SIG-M5 treated with dmso at 0.1 percent for 504 hours (cell line): ENCODE data around the gene ICAM3.
"Not testable (repeated sequence)": the region's sequence is repeated elsewhere in the genome, so short reads cannot be mapped to it uniquely, and the experiment has no call there.

ENCODE experiments used
- DNase-seq: peaks from one replicate; lab custom pipeline; 2025; ENCODE audit not compliant: unreplicated experiment; lab: John Stamatoyannopoulos, UW

ICAM3 gene

DNA sequence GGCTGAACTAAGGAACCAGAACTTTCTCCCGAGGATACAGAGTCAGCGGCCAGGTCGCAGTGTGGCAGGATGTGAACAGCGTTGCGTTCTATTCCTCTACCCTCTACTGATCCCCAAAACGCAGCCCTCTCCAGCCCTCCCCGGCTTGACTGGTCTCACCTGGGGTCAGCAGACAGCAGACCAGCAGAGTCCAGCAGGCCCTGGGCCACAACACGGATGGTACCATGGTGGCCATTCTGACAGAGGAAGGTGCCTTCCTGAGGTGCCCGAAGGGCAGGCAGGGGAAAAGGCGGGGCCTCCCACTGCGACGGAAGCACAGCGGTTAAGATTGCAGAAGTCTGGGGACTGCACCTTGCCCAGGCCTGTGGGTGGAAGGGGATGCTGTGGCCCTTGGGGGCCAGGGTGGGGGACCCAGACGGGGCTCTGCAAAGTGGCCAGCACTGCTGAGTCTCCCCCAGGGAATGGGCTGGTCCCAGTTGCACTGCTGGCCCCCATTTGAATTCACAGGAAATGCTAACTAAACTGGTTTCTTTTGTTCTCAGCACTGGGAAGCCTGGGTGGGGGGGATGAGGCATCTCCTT lies at the start of gene ICAM3:
ICAM3 (minus strand) TSS at position 245 of the 581 bp plus-strand sequence; CDS start at position 235, 10 bp downstream.
- DNase-seq: peak; percentile 46

- DNase-seq: peak; percentile 41
Observed at GRCh38 chr19:10388957-10389356, 49.5 kb upstream of the ICAM3 start.

- no peak for DNase-seq
Observed at GRCh38 chr19:10384580-10384979, 45.2 kb upstream of the ICAM3 start.

GRCh38 chr19:10383223-10383499 lies 43.7 kb upstream of the ICAM3 start:
- not testable (repeated sequence) for DNase-seq

- peak; percentile 97 for DNase-seq
Observed at GRCh38 chr19:10380313-10381102, 41.1 kb upstream of the ICAM3 start, which contains the start of gene TYK2. TSS of gene TYK2 (minus strand) at chr19:10380572. CDS start at chr19:10378406, 2,166 bp downstream.

- DNase-seq: peak; percentile 41
Observed at GRCh38 chr19:10379880-10380312, 40.5 kb upstream of the ICAM3 start.

DNA sequence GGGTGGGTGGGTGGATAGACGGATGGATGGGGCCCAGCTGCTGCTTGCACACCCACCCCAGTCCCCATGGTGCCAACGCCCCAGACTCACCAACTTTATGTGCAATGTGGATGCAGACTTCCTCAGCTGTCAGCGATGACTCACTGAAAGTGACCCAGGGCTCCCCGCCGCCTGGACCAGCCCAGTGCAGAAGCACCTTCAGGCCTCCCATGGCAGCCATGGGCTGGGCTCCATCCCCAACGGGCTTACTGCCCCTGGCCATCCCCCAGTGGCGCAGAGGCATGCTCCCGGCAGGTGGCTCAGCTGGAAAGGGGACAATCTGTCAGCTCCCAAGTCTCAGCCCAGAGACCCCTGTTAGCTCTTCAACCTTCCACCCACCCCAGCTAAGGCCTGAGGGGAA lies 38.7 kb upstream of the ICAM3 start:
- no peak for DNase-seq

GRCh38 chr19:10377140-10377640 lies 37.8 kb upstream of the ICAM3 start:
- not testable (repeated sequence) for DNase-seq

DNA sequence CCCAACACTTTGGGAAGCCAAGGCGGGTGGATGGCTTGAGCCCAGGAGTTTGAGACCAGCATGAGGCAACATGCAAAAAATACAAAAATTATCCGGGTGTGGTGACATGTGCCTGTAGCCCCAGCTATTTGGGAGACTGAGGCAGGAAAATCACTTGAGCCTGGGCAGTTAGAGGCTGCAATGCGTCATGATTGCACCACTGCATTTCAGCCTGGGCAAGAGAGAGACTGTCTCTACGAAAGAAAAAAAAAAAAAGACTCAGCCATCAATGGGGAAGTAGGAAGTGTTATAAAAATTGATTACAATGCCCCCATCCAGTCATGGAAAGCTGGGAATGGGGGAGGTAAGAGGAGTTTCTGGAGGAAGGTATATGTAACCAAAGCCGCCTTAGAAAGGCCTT lies 35.5 kb upstream of the ICAM3 start:
- DNase-seq: no peak

- peak; percentile 90 for DNase-seq
Observed at GRCh38 chr19:10372690-10373089, 33.3 kb upstream of the ICAM3 start.

DNA sequence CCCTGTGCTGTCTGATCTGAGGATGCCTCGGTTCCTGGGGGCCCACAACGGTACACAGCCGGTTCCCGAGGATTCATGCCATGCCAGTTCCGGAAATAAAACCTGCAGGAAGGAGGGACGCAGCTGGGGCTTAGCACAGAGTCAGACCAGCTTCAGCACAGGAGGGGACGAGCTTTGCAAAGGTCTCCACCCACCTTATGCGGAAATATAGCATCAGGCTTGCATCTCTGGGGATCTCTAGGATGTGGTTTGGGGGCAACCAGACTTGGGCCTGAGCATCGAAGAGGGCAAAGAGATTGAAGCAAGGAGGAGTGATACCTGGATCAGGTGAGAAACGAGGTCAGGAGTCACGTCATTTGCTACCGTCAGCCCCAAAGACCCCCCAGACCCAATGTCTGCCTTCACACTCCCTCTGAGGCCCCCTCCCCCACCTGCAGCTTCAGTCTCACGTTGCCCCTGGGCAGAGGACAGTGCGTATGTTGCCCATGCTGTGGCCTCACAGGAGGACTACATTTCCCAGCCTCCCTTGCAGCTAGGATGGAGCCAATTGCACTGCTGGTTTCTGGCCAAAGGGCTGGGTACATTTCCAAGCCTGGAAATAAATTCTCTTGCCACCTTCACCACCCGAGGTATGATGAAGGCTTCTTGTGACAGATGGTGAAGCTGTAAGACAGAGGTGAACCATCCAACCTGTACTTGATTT lies 28.8 kb upstream of the ICAM3 start:
- DNase-seq: no peak

DNA sequence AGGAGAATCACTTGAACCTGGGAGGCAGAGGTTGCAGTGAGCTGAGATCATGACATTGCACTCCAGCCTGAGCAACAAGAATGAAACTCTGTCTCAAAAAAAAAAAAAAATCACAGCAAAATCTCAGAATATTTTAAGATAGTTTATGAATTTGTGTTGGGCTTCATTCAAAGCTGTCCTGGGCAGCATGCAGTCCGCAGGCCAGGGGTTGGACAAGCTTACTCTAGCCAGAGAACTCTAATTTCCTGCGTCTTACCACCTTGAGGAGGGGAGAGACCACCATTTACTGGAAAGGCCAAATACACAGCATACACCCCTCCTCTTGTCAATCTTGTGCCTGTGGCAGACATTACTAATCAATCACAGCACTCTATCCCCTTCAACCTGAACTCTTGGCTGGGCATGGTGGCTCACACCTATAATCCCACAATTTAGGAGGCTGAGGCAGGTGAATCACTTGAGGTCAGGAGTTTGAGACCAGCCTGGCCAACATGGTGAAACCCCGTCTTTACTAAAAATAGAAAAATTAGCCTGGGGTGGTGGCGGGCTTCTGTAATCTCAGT lies 27.6 kb upstream of the ICAM3 start:
- not testable (repeated sequence) for DNase-seq

GRCh38 chr19:10365518-10365917 lies 26.1 kb upstream of the ICAM3 start:
- DNase-seq: no peak

- DNase-seq: no peak
Observed at GRCh38 chr19:10364644-10365043, 25.2 kb upstream of the ICAM3 start.

DNA sequence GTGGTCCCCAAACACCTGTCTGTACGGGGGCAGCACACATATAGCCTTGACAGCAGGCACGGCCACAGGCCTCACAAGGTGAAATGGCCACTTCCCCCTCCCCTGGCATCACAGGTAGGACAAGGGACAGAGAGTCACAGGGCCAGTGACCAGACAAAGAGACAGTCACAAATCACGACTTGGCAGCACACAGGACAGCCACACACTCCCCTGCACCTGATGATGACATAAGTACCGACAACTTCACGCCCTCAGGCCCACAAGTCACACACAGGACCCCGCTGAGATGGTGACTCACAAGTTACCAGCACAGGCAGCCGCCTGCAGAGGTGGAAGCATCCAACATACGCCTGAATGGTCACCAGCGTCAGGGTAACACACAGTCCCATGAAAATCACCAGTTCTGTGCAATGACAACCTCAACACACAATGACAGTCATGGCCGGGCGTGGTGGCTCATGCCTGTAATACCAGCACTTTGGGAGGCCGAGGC lies 24.4 kb upstream of the ICAM3 start:
- DNase-seq: no peak

DNA sequence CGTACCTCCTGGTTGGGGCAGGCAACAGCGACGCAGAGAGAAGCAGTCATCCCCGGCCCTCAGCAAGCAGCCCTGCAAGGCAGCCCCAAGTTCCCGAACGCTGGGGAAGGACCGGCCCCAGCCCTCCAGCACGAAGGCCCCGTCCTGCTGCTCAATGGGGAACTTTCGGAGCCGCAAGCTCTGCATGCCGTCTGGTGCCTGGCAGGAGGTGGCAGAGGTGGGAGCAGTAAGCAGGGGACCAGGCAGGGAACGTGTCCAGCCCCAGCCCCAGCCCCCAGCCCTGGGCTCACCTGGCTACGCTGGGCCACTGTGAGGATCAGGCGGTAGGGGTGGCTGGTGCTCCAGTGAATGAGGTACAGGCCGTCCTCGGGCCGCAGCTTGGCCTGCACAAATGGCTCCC lies 22.8 kb upstream of the ICAM3 start:
- DNase-seq: no peak

- no peak for DNase-seq
Observed at GRCh38 chr19:10361569-10362011, 22.2 kb upstream of the ICAM3 start.

DNA sequence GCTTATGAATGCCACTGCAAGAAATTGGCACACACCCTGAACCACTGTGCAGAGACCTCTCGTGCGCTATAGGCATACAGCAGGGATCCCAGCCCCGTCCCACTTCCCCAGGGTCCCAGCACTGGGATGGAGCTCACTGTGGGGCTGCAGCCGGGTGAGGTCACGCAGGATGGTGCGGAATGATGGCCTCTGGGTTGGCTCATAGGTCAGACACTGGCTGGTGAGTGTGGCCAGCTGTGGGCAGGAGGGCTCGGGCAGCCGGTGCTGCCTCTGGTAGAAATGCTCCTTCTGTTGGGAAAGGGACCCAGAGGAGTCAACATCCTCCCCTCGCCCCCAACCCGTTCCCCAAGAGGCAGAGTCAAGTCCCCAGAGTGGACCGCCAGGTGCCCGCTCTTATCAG lies 17.0 kb upstream of the ICAM3 start:
- no peak for DNase-seq

GRCh38 chr19:10353793-10354391 lies 14.5 kb upstream of the ICAM3 start:
- no peak for DNase-seq

GRCh38 chr19:10352764-10353671 lies 13.6 kb upstream of the ICAM3 start:
- DNase-seq: no peak
